Activated CD4-positive, alpha-beta T cell treated with anti-CD3 and anti-CD28 coated beads, Interleukin-2, amount 10 ng/mL, durations not matched to agents 7 days and 5 days (primary cell): Measurements from ENCODE around the gene CLUH. TPM values are rescaled to one million over a fixed set of nuclear protein-coding genes. Genes with fewer than 3 reads are reported as not detected.

Experiments
- CTCF ChIA-PET: fragments of 350-600 bp; sonication (Branson Sonifier 250); formaldehyde crosslinking; loops from one replicate; lab custom pipeline; 2021; ENCODE audit warnings: antibody characterized with exemption; lab: Charles Lee
- POLR2A ChIA-PET: fragments of 350-600 bp; sonication (Branson Sonifier 250); formaldehyde crosslinking; loops from one replicate; lab custom pipeline; 2021; ENCODE audit warnings: antibody characterized with exemption; lab: Charles Lee
- DNase-seq: peaks from one replicate; pipeline ENCODE4 v3.0.0-alpha.2; 2020
- H3K27ac Mint-ChIP-seq: one replicate; pipeline ENCODE4 v1.8.0; 2021; ENCODE audit warnings: mild to moderate bottlenecking, moderate library complexity, mixed read lengths
- H3K27me3 Mint-ChIP-seq: one replicate; pipeline ENCODE4 v1.8.0; 2021; ENCODE audit warnings: mixed read lengths
- H3K36me3 Mint-ChIP-seq: one replicate; pipeline ENCODE4 v1.8.0; 2021; ENCODE audit warnings: low read depth, mixed read lengths
- H3K4me1 Mint-ChIP-seq: one replicate; pipeline ENCODE4 v1.8.0; 2021; ENCODE audit warnings: mixed read lengths
- H3K4me3 Mint-ChIP-seq: one replicate; pipeline ENCODE4 v1.8.0; 2021; ENCODE audit warnings: mild to moderate bottlenecking, moderate library complexity, mixed read lengths
- H3K9me3 Mint-ChIP-seq: one replicate; pipeline ENCODE4 v1.8.0; 2021; ENCODE audit warnings: mixed read lengths
- total RNA-seq, 2 experiments: library from RNA; stranded (reverse); gene quantifications; one replicate each; pipeline ENCODE4 v1.2.3, GENCODE V29; 2021

The CLUH gene
- total RNA-seq, 2 experiments from 2014 or later: 44.8 to 55.9 TPM

GRCh38 chr17:2710803-2711607, 559 bp downstream of the CLUH start:
- ChIA-PET POLR2A (no interaction called here), CTCF (interaction anchor here (1.3 to 1.4 kb wide), 2 partner anchors 25 to 328 kb away, joined by 4 to 5 read pairs; no protein-coding TSS in a partner anchor)
- H3K36me3 Mint-ChIP-seq: no peaks in the 10 kb centered on the region
- peak overlapping the region; percentile 86 for H3K4me3 Mint-ChIP-seq
- no peaks in the 10 kb centered on the region for H3K9me3 Mint-ChIP-seq
- peak overlapping the region; percentile 80 for H3K27ac Mint-ChIP-seq
- DNase-seq: peak; percentile 32
- no peaks in the 10 kb centered on the region for H3K27me3 Mint-ChIP-seq
- H3K4me1 Mint-ChIP-seq: peaks cover 40% of the 10 kb centered on the region

GRCh38 chr17:2710071-2710802, 1.3 kb downstream of the CLUH start:
- Mint-ChIP-seq H3K27me3 (no peaks in the 10 kb centered on the region), H3K36me3 (no peaks in the 10 kb centered on the region), H3K4me3 (peak overlapping the region; percentile 78), H3K9me3 (no peaks in the 10 kb centered on the region), H3K27ac (peak overlapping the region; percentile 80), H3K4me1 (peaks cover 43% of the 10 kb centered on the region)
- CTCF ChIA-PET: interaction anchor here (0.9 to 1.4 kb wide), 3 partner anchors 21 to 328 kb away, joined by 3 to 5 read pairs (median 4); no protein-coding TSS in a partner anchor
- POLR2A ChIA-PET: no interaction called here
- no peak for DNase-seq

- ChIA-PET POLR2A (no interaction called here), CTCF (interaction anchor here (1.4 kb wide), 1 partner anchor 327 kb away, joined by 4 read pairs; no protein-coding TSS in a partner anchor)
- H3K36me3 Mint-ChIP-seq: no peaks in the 10 kb centered on the region
- peak overlapping the region; percentile 80 for H3K27ac Mint-ChIP-seq
- H3K27me3 Mint-ChIP-seq: no peaks in the 10 kb centered on the region
- peaks cover 43% of the 10 kb centered on the region for H3K4me1 Mint-ChIP-seq
- peak overlapping the region; percentile 78 for H3K4me3 Mint-ChIP-seq
- DNase-seq: no peak
- no peaks in the 10 kb centered on the region for H3K9me3 Mint-ChIP-seq
Observed at GRCh38 chr17:2709183-2709661, 2.3 kb downstream of the CLUH start.

- CTCF ChIA-PET: interaction anchor here (0.6 kb wide), 1 partner anchor 116 kb away, joined by 3 read pairs; no protein-coding TSS in a partner anchor
- Mint-ChIP-seq H3K36me3 (no peaks in the 10 kb centered on the region), H3K9me3 (no peaks in the 10 kb centered on the region), H3K27me3 (no peaks in the 10 kb centered on the region), H3K27ac (peak overlapping the region; percentile 22), H3K4me3 (peak overlapping the region; percentile 78), H3K4me1 (peaks cover 41% of the 10 kb centered on the region)
- POLR2A ChIA-PET: no interaction called here
- DNase-seq: no peak
Observed at GRCh38 chr17:2708585-2709182, 2.9 kb downstream of the CLUH start.

- H3K27ac Mint-ChIP-seq: peak overlapping the region; percentile 22
Observed at GRCh38 chr17:2707721-2708584, 3.6 kb downstream of the CLUH start.

GRCh38 chr17:2706911-2707510, 4.6 kb downstream of the CLUH start:
- Mint-ChIP-seq H3K4me3 (no peak overlapping the region), H3K9me3 (no peaks in the 10 kb centered on the region), H3K4me1 (peaks cover 32% of the 10 kb centered on the region), H3K27ac (no peak overlapping the region), H3K27me3 (no peaks in the 10 kb centered on the region), H3K36me3 (peaks cover 2% of the 10 kb centered on the region)
- no peak for DNase-seq
- CTCF ChIA-PET: interaction anchor here (0.6 to 1.3 kb wide), 4 partner anchors 9 to 584 kb away, joined by 3 to 5 read pairs (median 4); no protein-coding TSS in a partner anchor
- POLR2A ChIA-PET: interaction anchor here (0.6 kb wide), 1 partner anchor 263 kb away, joined by 3 read pairs; no protein-coding TSS in a partner anchor

More at GRCh38 chr17:2707721-2708584, 3.6 kb downstream of the CLUH start:
- ChIA-PET CTCF (interaction anchor here (0.6 to 1.2 kb wide), 3 partner anchors 10 to 179 kb away, joined by 3 to 6 read pairs (median 4); no protein-coding TSS in a partner anchor), POLR2A (no interaction called here)
- Mint-ChIP-seq H3K27me3 (no peaks in the 10 kb centered on the region), H3K4me3 (no peak overlapping the region), H3K9me3 (no peaks in the 10 kb centered on the region), H3K36me3 (peaks cover 2% of the 10 kb centered on the region), H3K4me1 (peaks cover 39% of the 10 kb centered on the region)
- no peak for DNase-seq

GRCh38 chr17:2705888-2706795, 5.4 kb downstream of the CLUH start:
- no peak for DNase-seq
- H3K27ac Mint-ChIP-seq: no peak overlapping the region
- CTCF ChIA-PET: interaction anchor here (0.6 to 1.3 kb wide), 2 partner anchors 11 to 585 kb away, joined by 3 to 5 read pairs; no protein-coding TSS in a partner anchor
- H3K27me3 Mint-ChIP-seq: no peaks in the 10 kb centered on the region
- no peaks in the 10 kb centered on the region for H3K9me3 Mint-ChIP-seq
- no peak overlapping the region for H3K4me3 Mint-ChIP-seq
- H3K36me3 Mint-ChIP-seq: peaks cover 2% of the 10 kb centered on the region
- POLR2A ChIA-PET: interaction anchor here (0.6 kb wide), 1 partner anchor 262 kb away, joined by 3 read pairs; no protein-coding TSS in a partner anchor
- H3K4me1 Mint-ChIP-seq: peaks cover 30% of the 10 kb centered on the region

- Mint-ChIP-seq H3K9me3 (no peaks in the 10 kb centered on the region), H3K27ac (peak overlapping the region; percentile 6)
Observed at GRCh38 chr17:2705263-2705662, 6.3 kb downstream of the CLUH start.

GRCh38 chr17:2704890-2705248, 6.7 kb downstream of the CLUH start:
- POLR2A ChIA-PET: no interaction called here
- Mint-ChIP-seq H3K4me3 (no peak overlapping the region), H3K4me1 (peaks cover 19% of the 10 kb centered on the region), H3K9me3 (no peaks in the 10 kb centered on the region), H3K36me3 (peaks cover 6% of the 10 kb centered on the region), H3K27ac (no peak overlapping the region), H3K27me3 (no peaks in the 10 kb centered on the region)
- CTCF ChIA-PET: interaction anchor here (0.5 kb wide), 1 partner anchor 20 kb away, joined by 3 read pairs; no protein-coding TSS in a partner anchor
- no peak for DNase-seq

More at GRCh38 chr17:2705263-2705662, 6.3 kb downstream of the CLUH start:
- POLR2A ChIA-PET: no interaction called here
- H3K4me3 Mint-ChIP-seq: no peak overlapping the region
- CTCF ChIA-PET: interaction anchor here (0.5 to 1.3 kb wide), 2 partner anchors 10 to 21 kb away, joined by 3 to 5 read pairs; no protein-coding TSS in a partner anchor
- H3K36me3 Mint-ChIP-seq: peaks cover 2% of the 10 kb centered on the region
- DNase-seq: no peak
- H3K4me1 Mint-ChIP-seq: peaks cover 23% of the 10 kb centered on the region
- H3K27me3 Mint-ChIP-seq: no peaks in the 10 kb centered on the region

GRCh38 chr17:2704031-2704889, 7.3 kb downstream of the CLUH start:
- DNase-seq: no peak
- Mint-ChIP-seq H3K4me1 (peaks cover 13% of the 10 kb centered on the region), H3K27me3 (no peaks in the 10 kb centered on the region), H3K27ac (no peak overlapping the region), H3K4me3 (no peak overlapping the region), H3K36me3 (peaks cover 6% of the 10 kb centered on the region), H3K9me3 (no peaks in the 10 kb centered on the region)
- CTCF ChIA-PET: interaction anchor here (0.5 kb wide), 1 partner anchor 20 kb away, joined by 3 read pairs; no protein-coding TSS in a partner anchor
- POLR2A ChIA-PET: no interaction called here
